Kidney epithelial cell (primary cell): ENCODE results near the gene RPS6KA6. TPM values are rescaled to one million over a fixed set of nuclear protein-coding genes. Genes with fewer than 3 reads are reported as not detected.

Experiments
- DNase-seq: peaks from one replicate; pipeline ENCODE4 v3.0.0-alpha.2; 2010; ENCODE audit warnings: low read depth
- H3K27me3 ChIP-seq: 2 replicates; pipeline ENCODE4 v1.6.0; 2011; ENCODE audit warnings: low read length; ENCODE audit not compliant: control insufficient read depth, insufficient read depth
- H3K36me3 ChIP-seq: 2 replicates; pipeline ENCODE4 v1.5.1; 2011; ENCODE audit warnings: low read length; ENCODE audit not compliant: control insufficient read depth, insufficient read depth
- H3K4me3 ChIP-seq: 2 replicates; pipeline ENCODE4 v1.5.1; 2011; ENCODE audit warnings: low read depth, mild to moderate bottlenecking, control low read depth, low read length
- total RNA-seq: library from RNA; depleted of rRNA; stranded (reverse); fragments of >200 nt; gene quantifications from 2 replicates; pipeline ENCODE4 v1.2.3, GENCODE V29; 2015
- TF ChIP-seq, protein P1 (sequence below): IDR thresholded peaks from 2 replicates; pipeline ENCODE4 v1.5.1; 2011; ENCODE audit warnings: mild to moderate bottlenecking, moderate library complexity, low read length, control low read depth, inconsistent platforms; ENCODE audit not compliant: insufficient read depth, poor library complexity, severe bottlenecking

The RPS6KA6 gene
- total RNA-seq = 5.0 and 5.8 TPM in 2 replicates

DNA sequence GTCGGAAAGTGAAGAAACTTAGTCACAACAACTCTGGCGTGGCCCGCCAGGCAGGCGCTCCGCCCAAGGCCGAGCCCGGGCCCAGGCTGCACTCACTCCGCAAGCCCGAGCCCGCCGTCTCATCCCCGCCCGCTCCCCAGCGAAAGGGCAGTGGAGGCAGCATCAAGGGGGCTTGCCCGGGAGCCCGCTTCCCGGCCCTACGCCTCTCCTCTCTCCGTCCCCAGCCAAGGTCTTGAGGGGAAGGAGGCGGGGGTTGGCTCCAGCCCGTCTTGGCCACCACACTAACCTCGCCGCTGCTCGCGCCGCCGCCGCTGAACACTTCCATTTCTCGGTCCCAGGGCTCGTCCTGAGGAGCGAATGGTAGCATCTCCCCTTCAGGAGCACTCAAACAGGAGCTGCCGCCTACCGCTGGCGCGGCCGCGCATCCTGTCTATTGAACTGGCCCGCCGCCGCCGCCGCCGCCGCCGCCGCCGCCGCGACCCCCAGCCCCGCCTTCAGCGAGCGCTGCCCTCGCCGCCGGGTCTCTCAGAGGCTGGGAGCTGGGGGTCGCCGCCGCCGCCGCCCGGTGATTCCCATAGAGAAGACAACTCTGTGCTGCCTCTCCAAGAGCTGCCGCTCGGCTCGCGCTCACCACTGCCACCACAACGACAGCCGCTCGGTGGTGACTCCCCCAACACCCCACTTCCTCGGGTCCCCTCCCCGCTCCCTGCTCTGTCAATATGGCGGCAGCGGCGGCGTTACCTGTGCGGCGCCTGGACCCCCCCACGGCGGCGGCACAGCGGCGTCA is at the start of gene RPS6KA6:
TSS of gene RPS6KA6 (minus strand) at position 667 of the 787 bp plus-strand sequence. CDS start at position 367, 300 bp downstream.
- H3K4me3 ChIP-seq = peak within 1 kb of the TSS; percentile 54
- no peaks in the 10 kb centered on the region for H3K27me3 ChIP-seq
- H3K36me3 ChIP-seq = no peaks in the 10 kb centered on the region
- TF ChIP-seq, protein P1, sequence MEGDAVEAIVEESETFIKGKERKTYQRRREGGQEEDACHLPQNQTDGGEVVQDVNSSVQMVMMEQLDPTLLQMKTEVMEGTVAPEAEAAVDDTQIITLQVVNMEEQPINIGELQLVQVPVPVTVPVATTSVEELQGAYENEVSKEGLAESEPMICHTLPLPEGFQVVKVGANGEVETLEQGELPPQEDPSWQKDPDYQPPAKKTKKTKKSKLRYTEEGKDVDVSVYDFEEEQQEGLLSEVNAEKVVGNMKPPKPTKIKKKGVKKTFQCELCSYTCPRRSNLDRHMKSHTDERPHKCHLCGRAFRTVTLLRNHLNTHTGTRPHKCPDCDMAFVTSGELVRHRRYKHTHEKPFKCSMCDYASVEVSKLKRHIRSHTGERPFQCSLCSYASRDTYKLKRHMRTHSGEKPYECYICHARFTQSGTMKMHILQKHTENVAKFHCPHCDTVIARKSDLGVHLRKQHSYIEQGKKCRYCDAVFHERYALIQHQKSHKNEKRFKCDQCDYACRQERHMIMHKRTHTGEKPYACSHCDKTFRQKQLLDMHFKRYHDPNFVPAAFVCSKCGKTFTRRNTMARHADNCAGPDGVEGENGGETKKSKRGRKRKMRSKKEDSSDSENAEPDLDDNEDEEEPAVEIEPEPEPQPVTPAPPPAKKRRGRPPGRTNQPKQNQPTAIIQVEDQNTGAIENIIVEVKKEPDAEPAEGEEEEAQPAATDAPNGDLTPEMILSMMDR = no peak
- no peak for DNase-seq

DNA sequence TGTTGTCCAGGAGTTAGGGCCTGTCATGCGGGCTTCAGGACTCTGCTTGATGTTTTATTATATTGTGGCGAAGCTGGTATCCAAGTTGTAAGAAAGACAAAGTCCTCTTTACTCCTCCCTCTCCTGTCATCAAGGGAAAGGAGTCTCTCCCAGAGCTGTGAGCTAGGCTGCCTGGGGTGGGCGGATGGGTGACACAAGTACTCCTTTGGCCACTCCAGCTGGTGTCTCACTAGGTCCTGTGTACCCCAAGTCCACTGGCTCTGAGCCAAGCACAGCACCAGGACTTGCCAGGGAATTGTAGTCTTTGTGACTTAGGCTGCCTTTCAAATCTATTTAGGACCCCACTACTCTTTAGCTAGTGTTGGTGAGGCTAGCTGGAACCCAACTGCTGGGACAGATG is 36.7 kb upstream of the RPS6KA6 start:
- no peak for DNase-seq
- Histone ChIP-seq H3K27me3 (no peaks in the 10 kb centered on the region), H3K36me3 (no peaks in the 10 kb centered on the region), H3K4me3 (no peak overlapping the region)
- TF ChIP-seq, protein P1 = no peak

DNA sequence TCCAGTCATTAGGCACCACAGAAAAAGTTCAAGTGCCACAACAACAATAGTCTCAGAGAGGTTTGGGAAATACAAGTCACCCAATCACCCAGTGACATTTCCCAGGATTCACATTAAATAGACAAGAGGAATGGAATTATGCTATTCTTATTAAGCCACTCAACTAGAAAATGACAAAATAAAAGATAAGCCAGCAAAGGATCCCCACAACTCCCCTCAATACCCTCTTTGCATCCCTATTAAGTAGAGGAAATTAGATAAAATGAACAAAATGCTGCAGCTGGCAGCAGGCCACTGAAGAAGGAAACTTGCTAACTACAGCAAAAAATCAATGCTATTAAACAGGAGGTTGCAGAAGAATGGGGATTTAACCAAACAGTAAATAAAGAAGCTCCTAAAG is 35.3 kb upstream of the RPS6KA6 start:
- TF ChIP-seq, protein P1 = no peak
- H3K27me3 ChIP-seq = no peaks in the 10 kb centered on the region

DNA sequence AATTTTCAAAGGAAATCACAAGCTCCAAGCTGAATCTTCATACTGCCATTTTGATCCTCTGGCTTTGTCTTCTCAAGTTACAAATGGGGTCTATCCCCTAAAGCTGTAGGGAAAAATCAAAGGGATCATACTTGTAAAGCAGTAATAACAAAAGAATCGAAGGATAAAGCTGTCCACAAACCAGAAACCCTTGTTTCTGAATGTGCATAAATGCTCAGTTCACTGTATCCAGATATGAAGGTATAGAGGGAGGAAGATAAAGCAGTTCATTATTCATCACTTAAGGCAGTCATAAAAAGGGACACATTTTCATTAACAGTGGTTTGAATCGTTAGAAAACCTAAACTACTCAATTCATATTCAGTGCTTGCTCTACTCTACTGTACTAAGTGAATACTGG is 33.2 kb upstream of the RPS6KA6 start:
- no peak for DNase-seq
- no peaks in the 10 kb centered on the region for H3K27me3 ChIP-seq
- TF ChIP-seq, protein P1 = no peak
- no peak overlapping the region for H3K4me3 ChIP-seq
- H3K36me3 ChIP-seq = no peaks in the 10 kb centered on the region

More for the DNA sequence above, 35.3 kb upstream of the RPS6KA6 start:
- H3K36me3 ChIP-seq = no peaks in the 10 kb centered on the region
- no peak overlapping the region for H3K4me3 ChIP-seq
- DNase-seq = no peak

DNA sequence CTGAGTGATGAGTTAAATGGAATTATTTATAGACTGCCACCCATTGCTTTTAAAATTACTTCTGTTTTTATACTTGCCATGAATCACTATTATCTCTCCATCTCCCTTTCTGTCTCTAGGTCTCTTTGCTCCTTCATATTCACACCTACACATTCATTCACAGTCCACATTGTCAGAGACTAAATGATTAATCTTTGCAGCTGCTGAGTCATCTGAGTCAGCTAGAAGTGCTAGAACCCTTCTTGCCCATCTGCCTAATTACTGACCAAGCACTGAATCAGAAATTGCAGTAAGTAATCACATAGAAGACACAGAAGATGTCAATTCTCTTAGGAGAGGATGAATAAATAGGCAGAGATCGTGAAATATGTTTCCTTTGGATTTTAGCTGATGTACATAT is 31.6 kb upstream of the RPS6KA6 start:
- H3K27me3 ChIP-seq = no peaks in the 10 kb centered on the region
- DNase-seq = peak; percentile 7
- no peaks in the 10 kb centered on the region for H3K36me3 ChIP-seq
- TF ChIP-seq, protein P1 = no peak
- no peak overlapping the region for H3K4me3 ChIP-seq

DNA sequence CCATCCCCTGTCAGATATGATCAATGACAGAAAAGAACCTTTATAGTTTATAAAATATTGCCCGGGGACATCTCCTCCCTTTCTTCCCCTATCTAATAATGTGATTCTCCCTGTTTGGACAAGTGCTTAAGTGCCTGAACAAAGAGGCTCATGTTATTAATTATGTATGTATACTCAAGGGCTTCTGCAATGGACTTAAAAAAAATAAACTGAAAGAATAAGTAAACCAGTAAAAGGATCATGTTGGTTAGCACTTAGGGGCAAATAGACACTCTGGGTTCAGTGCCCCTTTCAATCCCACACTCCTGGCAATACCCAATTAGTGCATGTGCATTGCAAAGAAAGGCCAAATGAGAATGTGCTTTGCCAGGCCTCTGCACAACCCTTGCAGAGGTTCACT is 30.7 kb upstream of the RPS6KA6 start:
- Histone ChIP-seq H3K27me3 (no peaks in the 10 kb centered on the region), H3K4me3 (no peak overlapping the region), H3K36me3 (no peaks in the 10 kb centered on the region)
- TF ChIP-seq, protein P1 = no peak
- no peak for DNase-seq
